DOHH2 (cell line): ENCODE measurements around the gene TUBB1.

Experiments
- H3F3A ChIP-seq: fragments of 200-600 bp; sonication (generic), shearing (Covaris generic); 2 replicates; pipeline ENCODE4 v1.6.0; 2016; ENCODE audit warnings: antibody characterized with exemption, mild to moderate bottlenecking; ENCODE audit not compliant: control insufficient read depth, insufficient read depth
- H3K27ac ChIP-seq: fragments of 200-600 bp; sonication (generic); 2 replicates; pipeline ENCODE4 v1.5.1; 2014; ENCODE audit warnings: low read depth, mild to moderate bottlenecking, low read length, moderate library complexity
- H3K27me3 ChIP-seq: fragments of 200-600 bp; sonication (generic); 2 replicates; pipeline ENCODE4 v1.6.1; 2014; ENCODE audit warnings: mild to moderate bottlenecking, low read length, mixed read lengths; ENCODE audit not compliant: control insufficient read depth
- H3K36me3 ChIP-seq: fragments of 200-600 bp; sonication (generic); 2 replicates; pipeline ENCODE4 v1.6.1; 2014; ENCODE audit warnings: mild to moderate bottlenecking, low read length, moderate library complexity, mixed read lengths; ENCODE audit not compliant: control insufficient read depth
- H3K4me1 ChIP-seq: fragments of 200-600 bp; sonication (generic); 2 replicates; pipeline ENCODE4 v1.6.1; 2014; ENCODE audit warnings: mild to moderate bottlenecking, low read length, mixed read lengths; ENCODE audit not compliant: control insufficient read depth
- H3K4me2 ChIP-seq: fragments of 200-600 bp; sonication (generic); 2 replicates; pipeline ENCODE4 v1.6.0; 2014; ENCODE audit warnings: mild to moderate bottlenecking, low read length, moderate library complexity
- H3K4me3 ChIP-seq: fragments of 200-600 bp; sonication (generic); 2 replicates; pipeline ENCODE4 v1.5.1; 2014; ENCODE audit warnings: mild to moderate bottlenecking, low read length, mixed read lengths
- H3K79me2 ChIP-seq: fragments of 200-600 bp; sonication (generic); 2 replicates; pipeline ENCODE4 v1.6.1; 2014; ENCODE audit warnings: mild to moderate bottlenecking, low read length, mixed read lengths; ENCODE audit not compliant: control insufficient read depth
- H3K9me2 ChIP-seq: fragments of 200-600 bp; sonication (generic); replicated peaks from 2 replicates; pipeline ENCODE4 v1.6.1; 2014; ENCODE audit warnings: mild to moderate bottlenecking, low read length, mixed read lengths; ENCODE audit not compliant: control insufficient read depth
- H3K9me3 ChIP-seq: fragments of 200-600 bp; sonication (generic); 2 replicates; pipeline ENCODE4 v1.6.1; 2014; ENCODE audit warnings: antibody characterized with exemption, low read length, mixed read lengths; ENCODE audit not compliant: control insufficient read depth, insufficient read depth
- H4K20me1 ChIP-seq: fragments of 200-600 bp; sonication (generic); 2 replicates; pipeline ENCODE4 v1.6.0; 2014; ENCODE audit warnings: low read depth, mild to moderate bottlenecking, antibody characterized with exemption, low read length, moderate library complexity; ENCODE audit not compliant: control insufficient read depth, insufficient read depth
- EZH2phosphoT487 ChIP-seq: fragments of 200-600 bp; sonication (generic); IDR thresholded peaks from 2 replicates; pipeline ENCODE4 v1.6.1; 2017; ENCODE audit warnings: borderline replicate concordance, mild to moderate bottlenecking, antibody characterized with exemption, low read length, moderate library complexity, mixed read lengths
- TF ChIP-seq, protein P1 (sequence below): fragments of 200-600 bp; sonication (generic); IDR thresholded peaks from one replicate; pipeline ENCODE4 v1.5.1; 2014; ENCODE audit warnings: antibody characterized with exemption, mild to moderate bottlenecking, low read depth, low read length; ENCODE audit not compliant: poor library complexity, severe bottlenecking

TUBB1 gene

GRCh38 chr20:58971429-58971828 lies 47.8 kb upstream of the TUBB1 start:
- no peak overlapping the region for H3K4me2 ChIP-seq
- peaks cover 21% of the 10 kb centered on the region for H3K4me1 ChIP-seq
- peaks cover 8% of the 10 kb centered on the region; the same call in 1 of the 2 replicates for H3F3A ChIP-seq
- no peaks in the 10 kb centered on the region for H3K36me3 ChIP-seq
- no peaks in the 10 kb centered on the region for H4K20me1 ChIP-seq
- TF ChIP-seq EZH2phosphoT487, result no peak
- TF ChIP-seq, protein P1, sequence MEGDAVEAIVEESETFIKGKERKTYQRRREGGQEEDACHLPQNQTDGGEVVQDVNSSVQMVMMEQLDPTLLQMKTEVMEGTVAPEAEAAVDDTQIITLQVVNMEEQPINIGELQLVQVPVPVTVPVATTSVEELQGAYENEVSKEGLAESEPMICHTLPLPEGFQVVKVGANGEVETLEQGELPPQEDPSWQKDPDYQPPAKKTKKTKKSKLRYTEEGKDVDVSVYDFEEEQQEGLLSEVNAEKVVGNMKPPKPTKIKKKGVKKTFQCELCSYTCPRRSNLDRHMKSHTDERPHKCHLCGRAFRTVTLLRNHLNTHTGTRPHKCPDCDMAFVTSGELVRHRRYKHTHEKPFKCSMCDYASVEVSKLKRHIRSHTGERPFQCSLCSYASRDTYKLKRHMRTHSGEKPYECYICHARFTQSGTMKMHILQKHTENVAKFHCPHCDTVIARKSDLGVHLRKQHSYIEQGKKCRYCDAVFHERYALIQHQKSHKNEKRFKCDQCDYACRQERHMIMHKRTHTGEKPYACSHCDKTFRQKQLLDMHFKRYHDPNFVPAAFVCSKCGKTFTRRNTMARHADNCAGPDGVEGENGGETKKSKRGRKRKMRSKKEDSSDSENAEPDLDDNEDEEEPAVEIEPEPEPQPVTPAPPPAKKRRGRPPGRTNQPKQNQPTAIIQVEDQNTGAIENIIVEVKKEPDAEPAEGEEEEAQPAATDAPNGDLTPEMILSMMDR, result no peak
- no peak overlapping the region for H3K27ac ChIP-seq
- H3K4me3 ChIP-seq, result no peak overlapping the region
- H3K9me2 ChIP-seq, result no peaks in the 10 kb centered on the region
- peaks cover 9% of the 10 kb centered on the region; the same call in 1 of the 2 replicates for H3K9me3 ChIP-seq
- no peaks in the 10 kb centered on the region for H3K27me3 ChIP-seq
- H3K79me2 ChIP-seq, result no peaks in the 10 kb centered on the region

GRCh38 chr20:58973179-58973578 lies 46.0 kb upstream of the TUBB1 start:
- no peak overlapping the region for H3K27ac ChIP-seq

GRCh38 chr20:58973866-58974265 lies 45.4 kb upstream of the TUBB1 start:
- Histone ChIP-seq H3K9me3 (peaks cover 9% of the 10 kb centered on the region; the same call in 1 of the 2 replicates), H3K27me3 (no peaks in the 10 kb centered on the region), H3K79me2 (no peaks in the 10 kb centered on the region), H3K27ac (no peak overlapping the region), H4K20me1 (no peaks in the 10 kb centered on the region), H3F3A (peaks cover 8% of the 10 kb centered on the region; the same call in 1 of the 2 replicates), H3K9me2 (no peaks in the 10 kb centered on the region), H3K36me3 (no peaks in the 10 kb centered on the region), H3K4me3 (peak overlapping the region; percentile 20; the same call in 1 of the 2 replicates), H3K4me2 (peak overlapping the region; percentile 28), H3K4me1 (peaks cover 30% of the 10 kb centered on the region)
- TF ChIP-seq, protein P1, result no peak
- no peak for TF ChIP-seq EZH2phosphoT487

More at GRCh38 chr20:58973179-58973578, 46.0 kb upstream of the TUBB1 start:
- Histone ChIP-seq H3K9me2 (no peaks in the 10 kb centered on the region), H3K79me2 (no peaks in the 10 kb centered on the region), H3K9me3 (peaks cover 9% of the 10 kb centered on the region; the same call in 1 of the 2 replicates), H3K36me3 (no peaks in the 10 kb centered on the region), H3K4me3 (no peak overlapping the region), H3K27me3 (no peaks in the 10 kb centered on the region), H3K4me2 (no peak overlapping the region), H3K4me1 (peaks cover 23% of the 10 kb centered on the region), H3F3A (peaks cover 8% of the 10 kb centered on the region; the same call in 1 of the 2 replicates), H4K20me1 (no peaks in the 10 kb centered on the region)
- TF ChIP-seq, protein P1, result no peak
- no peak for TF ChIP-seq EZH2phosphoT487
